NCI-H2107 treated with DMSO at 0.1 percent for 48 hours (cell line): ENCODE measurements around the gene KRT40.

Experiments used
- DNase-seq: peaks from one replicate; lab custom pipeline; 2025; ENCODE audit not compliant: unreplicated experiment; lab: John Stamatoyannopoulos, UW

The KRT40 gene

GRCh38 chr17:40997361-40997760, 13.2 kb upstream of the KRT40 start:
- DNase-seq: no peak

- no peak for DNase-seq
Observed at GRCh38 chr17:40996829-40997228, 12.7 kb upstream of the KRT40 start.

- no peak for DNase-seq
Observed at GRCh38 chr17:40995116-40995515, 11.0 kb upstream of the KRT40 start.

- peak; percentile 93 for DNase-seq
Observed at GRCh38 chr17:40993839-40994238, 9.7 kb upstream of the KRT40 start, which contains the start of gene KRTAP3-3. Gene KRTAP3-3, minus strand, starts transcription at chr17:40994164. Its CDS starts 67 bp downstream, at chr17:40994097.

- DNase-seq: no peak
Observed at GRCh38 chr17:40993084-40993483, 9.0 kb upstream of the KRT40 start.

- DNase-seq: no peak
Observed at GRCh38 chr17:40992666-40993065, 8.5 kb upstream of the KRT40 start.

- no peak for DNase-seq
Observed at GRCh38 chr17:40986920-40987319, 2.8 kb upstream of the KRT40 start.

- no peak for DNase-seq
Observed at GRCh38 chr17:40981115-40981514, 3.0 kb downstream of the KRT40 start.

GRCh38 chr17:40980596-40980995, 3.5 kb downstream of the KRT40 start:
- peak; percentile 48 for DNase-seq

- no peak for DNase-seq
Observed at GRCh38 chr17:40980117-40980516, 4.0 kb downstream of the KRT40 start.

- DNase-seq: no peak
Observed at GRCh38 chr17:40978575-40979151, 5.5 kb downstream of the KRT40 start.

GRCh38 chr17:40975516-40975915, 8.6 kb downstream of the KRT40 start:
- no peak for DNase-seq

GRCh38 chr17:40974366-40974765, 9.8 kb downstream of the KRT40 start:
- no peak for DNase-seq

GRCh38 chr17:40967582-40967981, 16.5 kb downstream of the KRT40 start:
- DNase-seq: no peak

- no peak for DNase-seq
Observed at GRCh38 chr17:40966848-40967247, 17.3 kb downstream of the KRT40 start, which contains the start of gene KRT39. Gene KRT39, minus strand, starts transcription at chr17:40966948. Its CDS starts 92 bp downstream, at chr17:40966856.

- DNase-seq: no peak
Observed at GRCh38 chr17:40963838-40964237, 20.3 kb downstream of the KRT40 start.

- DNase-seq: no peak
Observed at GRCh38 chr17:40962059-40962561, 22.0 kb downstream of the KRT40 start.

GRCh38 chr17:40961591-40961990, 22.5 kb downstream of the KRT40 start:
- DNase-seq: no peak

GRCh38 chr17:40960144-40960543, 24.0 kb downstream of the KRT40 start:
- no peak for DNase-seq

- DNase-seq: no peak
Observed at GRCh38 chr17:40958086-40958953, 25.8 kb downstream of the KRT40 start.

GRCh38 chr17:40956401-40957254, 27.5 kb downstream of the KRT40 start:
- DNase-seq: no peak
